Neural cell (in vitro differentiated cells): ENCODE results near the gene EPHA2. TPM values are rescaled to one million over a fixed set of nuclear protein-coding genes. Genes with fewer than 3 reads are reported as not detected.

Experiments
- H2AFZ ChIP-seq: fragments of 200-600, 300-800 bp; sonication (generic), shearing (Covaris generic); 2 replicates; pipeline ENCODE4 v1.6.0; 2014; ENCODE audit warnings: low read depth, mild to moderate bottlenecking, antibody characterized with exemption, low read length, moderate library complexity
- H3F3A ChIP-seq: fragments of 200-600 bp; shearing (Covaris generic); 2 replicates; pipeline ENCODE4 v1.6.1; 2016; ENCODE audit warnings: mild to moderate bottlenecking, moderate library complexity, mixed read lengths, antibody characterized with exemption, low read length; ENCODE audit not compliant: insufficient read depth, poor library complexity, severe bottlenecking
- H3K27ac ChIP-seq: fragments of 200-600, 300-800 bp; sonication (generic), shearing (Covaris generic); 2 replicates; pipeline ENCODE4 v1.5.1; 2014; ENCODE audit warnings: mild to moderate bottlenecking, low read length, moderate library complexity
- H3K27me3 ChIP-seq: fragments of 300-800, 200-600 bp; sonication (generic), shearing (Covaris generic); 2 replicates; pipeline ENCODE4 v1.6.0; 2014; ENCODE audit warnings: mild to moderate bottlenecking, low read depth, low read length, moderate library complexity; ENCODE audit not compliant: insufficient read depth
- H3K36me3 ChIP-seq: fragments of 300-800, 200-600 bp; sonication (generic), shearing (Covaris generic); 2 replicates; pipeline ENCODE4 v1.5.1; 2014; ENCODE audit warnings: mild to moderate bottlenecking, antibody characterized with exemption, low read length, moderate library complexity; ENCODE audit not compliant: insufficient read depth
- H3K4me2 ChIP-seq: fragments of 300-800, 200-600 bp; sonication (generic), shearing (Covaris generic); 2 replicates; pipeline ENCODE4 v1.6.0; 2014; ENCODE audit warnings: mild to moderate bottlenecking, low read length
- H3K4me3 ChIP-seq: fragments of 300-800, 200-600 bp; sonication (generic), shearing (Covaris generic); 2 replicates; pipeline ENCODE4 v1.5.1; 2014; ENCODE audit warnings: mild to moderate bottlenecking, low read length, moderate library complexity
- H3K79me2 ChIP-seq: fragments of 200-600 bp; shearing (Covaris generic); replicated peaks from 2 replicates; pipeline ENCODE4 v1.6.0; 2014; ENCODE audit warnings: mild to moderate bottlenecking, low read length, moderate library complexity; ENCODE audit not compliant: insufficient read depth
- H3K9ac ChIP-seq: fragments of 300-800, 200-600 bp; sonication (generic), shearing (Covaris generic); 2 replicates; pipeline ENCODE4 v1.6.1; 2016; ENCODE audit warnings: mild to moderate bottlenecking, low read length, mixed read lengths
- H3K9me2 ChIP-seq: fragments of 200-600 bp; shearing (Covaris generic); 2 replicates; pipeline ENCODE4 v1.6.1; 2016; ENCODE audit warnings: mild to moderate bottlenecking, low read length, mixed read lengths; ENCODE audit not compliant: insufficient read depth
- H3K9me3 ChIP-seq: fragments of 200-600, 300-800 bp; sonication (generic), shearing (Covaris generic); 2 replicates; pipeline ENCODE4 v1.6.1; 2016; ENCODE audit warnings: mild to moderate bottlenecking, mixed run types, low read length, moderate library complexity, mixed read lengths
- H4K20me1 ChIP-seq: fragments of 200-600 bp; shearing (Covaris generic); 2 replicates; pipeline ENCODE4 v1.6.1; 2016; ENCODE audit warnings: mild to moderate bottlenecking, mixed run types; ENCODE audit not compliant: insufficient read depth
- EP300 ChIP-seq: fragments of 450-650 bp; conservative IDR thresholded peaks from 2 replicates; pipeline ENCODE4 v1.6.1; 2014; ENCODE audit warnings: antibody characterized with exemption, mild to moderate bottlenecking, moderate library complexity; ENCODE audit not compliant: poor library complexity, severe bottlenecking
- EZH2 ChIP-seq: fragments of 200-600, 300-800 bp; shearing (Covaris generic), sonication (generic); IDR thresholded peaks from 2 replicates; pipeline ENCODE4 v1.6.1; 2014; ENCODE audit warnings: antibody characterized with exemption, low read length, borderline replicate concordance, mild to moderate bottlenecking; ENCODE audit not compliant: insufficient read depth, poor library complexity, severe bottlenecking
- MXI1 ChIP-seq: fragments of 450-650 bp; conservative IDR thresholded peaks from 2 replicates; pipeline ENCODE4 v1.6.1; 2014; ENCODE audit warnings: antibody characterized with exemption, mild to moderate bottlenecking; ENCODE audit not compliant: poor library complexity, severe bottlenecking
- POLR2AphosphoS5 ChIP-seq: IDR thresholded peaks from 2 replicates; pipeline ENCODE4 v1.6.1; 2012
- RAD21 ChIP-seq: fragments of 450-650 bp; conservative IDR thresholded peaks from 2 replicates; pipeline ENCODE4 v1.6.1; 2014; ENCODE audit warnings: antibody characterized with exemption, mild to moderate bottlenecking, moderate library complexity
- SMC3 ChIP-seq: fragments of 450-650 bp; conservative IDR thresholded peaks from 2 replicates; pipeline ENCODE4 v1.6.1; 2014; ENCODE audit warnings: antibody characterized with exemption, mild to moderate bottlenecking, moderate library complexity; ENCODE audit not compliant: poor library complexity
- TAF1 ChIP-seq: IDR thresholded peaks from 2 replicates; pipeline ENCODE4 v1.6.1; 2012; ENCODE audit warnings: low read depth
- polyA plus RNA-seq: library from polyadenylated mRNA; depleted of rRNA; stranded (reverse); fragments of >200 nt; gene quantifications from 2 replicates; pipeline ENCODE4 v1.2.3, GENCODE V29; 2014
- TF ChIP-seq, protein P1 (sequence below): fragments of 450-650 bp; IDR thresholded peaks from 2 replicates; pipeline ENCODE4 v1.5.1; 2014; ENCODE audit warnings: antibody characterized with exemption, mild to moderate bottlenecking, moderate library complexity; ENCODE audit not compliant: poor library complexity, severe bottlenecking
- TF ChIP-seq, protein P2 (sequence below): IDR thresholded peaks from 2 replicates; pipeline ENCODE4 v1.6.1; 2012; ENCODE audit warnings: borderline replicate concordance

Gene EPHA2
- polyA plus RNA-seq, 1 donor from 2014 or later: 0.63 TPM

DNA sequence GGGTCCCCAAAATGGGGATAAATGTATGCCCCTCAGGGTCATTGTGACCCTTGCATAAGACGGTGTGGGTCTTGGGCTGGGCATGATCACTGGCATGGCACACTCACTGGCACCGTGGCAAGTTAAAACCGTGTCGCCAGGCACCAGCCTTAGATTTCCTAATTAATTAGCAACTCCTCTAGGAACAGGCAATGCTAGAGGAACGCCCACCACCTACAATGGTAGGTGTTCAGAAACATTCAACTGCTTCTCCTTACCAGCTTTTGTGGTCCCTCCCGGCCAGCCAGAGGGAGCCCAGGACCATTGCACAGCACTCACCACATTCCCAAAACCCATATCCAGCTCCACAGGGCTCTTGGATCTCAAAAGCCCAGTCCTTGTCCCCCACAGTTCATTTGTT is 36.4 kb downstream of the EPHA2 start:
- Histone ChIP-seq H3K4me2 (no peak overlapping the region), H4K20me1 (no peaks in the 10 kb centered on the region), H3K9me2 (no peaks in the 10 kb centered on the region), H3K27me3 (no peaks in the 10 kb centered on the region), H3K9me3 (no peaks in the 10 kb centered on the region), H3F3A (no peaks in the 10 kb centered on the region), H2AFZ (no peak overlapping the region), H3K27ac (no peak overlapping the region), H3K9ac (no peak overlapping the region), H3K79me2 (no peaks in the 10 kb centered on the region), H3K4me3 (no peak overlapping the region), H3K36me3 (no peaks in the 10 kb centered on the region)
- no peak for TF ChIP-seq RAD21
- TF ChIP-seq, protein P1, sequence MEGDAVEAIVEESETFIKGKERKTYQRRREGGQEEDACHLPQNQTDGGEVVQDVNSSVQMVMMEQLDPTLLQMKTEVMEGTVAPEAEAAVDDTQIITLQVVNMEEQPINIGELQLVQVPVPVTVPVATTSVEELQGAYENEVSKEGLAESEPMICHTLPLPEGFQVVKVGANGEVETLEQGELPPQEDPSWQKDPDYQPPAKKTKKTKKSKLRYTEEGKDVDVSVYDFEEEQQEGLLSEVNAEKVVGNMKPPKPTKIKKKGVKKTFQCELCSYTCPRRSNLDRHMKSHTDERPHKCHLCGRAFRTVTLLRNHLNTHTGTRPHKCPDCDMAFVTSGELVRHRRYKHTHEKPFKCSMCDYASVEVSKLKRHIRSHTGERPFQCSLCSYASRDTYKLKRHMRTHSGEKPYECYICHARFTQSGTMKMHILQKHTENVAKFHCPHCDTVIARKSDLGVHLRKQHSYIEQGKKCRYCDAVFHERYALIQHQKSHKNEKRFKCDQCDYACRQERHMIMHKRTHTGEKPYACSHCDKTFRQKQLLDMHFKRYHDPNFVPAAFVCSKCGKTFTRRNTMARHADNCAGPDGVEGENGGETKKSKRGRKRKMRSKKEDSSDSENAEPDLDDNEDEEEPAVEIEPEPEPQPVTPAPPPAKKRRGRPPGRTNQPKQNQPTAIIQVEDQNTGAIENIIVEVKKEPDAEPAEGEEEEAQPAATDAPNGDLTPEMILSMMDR: no peak
- no peak for TF ChIP-seq EZH2
- TF ChIP-seq MXI1: no peak
- TF ChIP-seq POLR2AphosphoS5: no peak
- no peak for TF ChIP-seq EP300
- TF ChIP-seq TAF1: no peak
- TF ChIP-seq, protein P2, sequence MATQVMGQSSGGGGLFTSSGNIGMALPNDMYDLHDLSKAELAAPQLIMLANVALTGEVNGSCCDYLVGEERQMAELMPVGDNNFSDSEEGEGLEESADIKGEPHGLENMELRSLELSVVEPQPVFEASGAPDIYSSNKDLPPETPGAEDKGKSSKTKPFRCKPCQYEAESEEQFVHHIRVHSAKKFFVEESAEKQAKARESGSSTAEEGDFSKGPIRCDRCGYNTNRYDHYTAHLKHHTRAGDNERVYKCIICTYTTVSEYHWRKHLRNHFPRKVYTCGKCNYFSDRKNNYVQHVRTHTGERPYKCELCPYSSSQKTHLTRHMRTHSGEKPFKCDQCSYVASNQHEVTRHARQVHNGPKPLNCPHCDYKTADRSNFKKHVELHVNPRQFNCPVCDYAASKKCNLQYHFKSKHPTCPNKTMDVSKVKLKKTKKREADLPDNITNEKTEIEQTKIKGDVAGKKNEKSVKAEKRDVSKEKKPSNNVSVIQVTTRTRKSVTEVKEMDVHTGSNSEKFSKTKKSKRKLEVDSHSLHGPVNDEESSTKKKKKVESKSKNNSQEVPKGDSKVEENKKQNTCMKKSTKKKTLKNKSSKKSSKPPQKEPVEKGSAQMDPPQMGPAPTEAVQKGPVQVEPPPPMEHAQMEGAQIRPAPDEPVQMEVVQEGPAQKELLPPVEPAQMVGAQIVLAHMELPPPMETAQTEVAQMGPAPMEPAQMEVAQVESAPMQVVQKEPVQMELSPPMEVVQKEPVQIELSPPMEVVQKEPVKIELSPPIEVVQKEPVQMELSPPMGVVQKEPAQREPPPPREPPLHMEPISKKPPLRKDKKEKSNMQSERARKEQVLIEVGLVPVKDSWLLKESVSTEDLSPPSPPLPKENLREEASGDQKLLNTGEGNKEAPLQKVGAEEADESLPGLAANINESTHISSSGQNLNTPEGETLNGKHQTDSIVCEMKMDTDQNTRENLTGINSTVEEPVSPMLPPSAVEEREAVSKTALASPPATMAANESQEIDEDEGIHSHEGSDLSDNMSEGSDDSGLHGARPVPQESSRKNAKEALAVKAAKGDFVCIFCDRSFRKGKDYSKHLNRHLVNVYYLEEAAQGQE: no peak
- TF ChIP-seq SMC3: no peak

DNA sequence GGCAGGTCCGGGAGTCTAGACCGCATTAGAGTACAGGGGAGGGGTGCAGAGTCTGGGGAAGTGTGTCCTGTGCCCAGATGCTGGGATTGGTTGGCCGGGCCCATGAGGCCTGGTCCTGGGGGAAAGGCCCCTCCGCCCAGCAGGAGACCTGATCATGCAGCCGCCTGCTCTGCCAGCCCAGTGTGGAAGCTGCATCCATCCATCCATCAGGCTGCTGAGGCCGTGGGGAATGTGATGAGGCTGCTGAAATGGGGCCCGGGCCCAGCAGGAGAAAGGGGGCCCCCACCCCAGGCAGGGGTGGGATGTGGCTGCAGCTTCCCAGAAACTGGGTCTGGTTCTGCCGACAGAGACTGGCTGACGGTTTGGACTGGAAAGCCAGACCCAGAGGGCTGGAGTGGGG is 37.2 kb downstream of the EPHA2 start:
- Histone ChIP-seq H3K9ac (no peak overlapping the region), H3K4me2 (no peak overlapping the region), H3K27ac (no peak overlapping the region), H4K20me1 (no peaks in the 10 kb centered on the region), H2AFZ (no peak overlapping the region), H3K79me2 (no peaks in the 10 kb centered on the region), H3K4me3 (no peak overlapping the region), H3K27me3 (no peaks in the 10 kb centered on the region), H3K36me3 (no peaks in the 10 kb centered on the region), H3K9me3 (no peaks in the 10 kb centered on the region), H3K9me2 (no peaks in the 10 kb centered on the region), H3F3A (no peaks in the 10 kb centered on the region)
- TF ChIP-seq MXI1 (no peak), POLR2AphosphoS5 (no peak), RAD21 (no peak), TAF1 (no peak), EP300 (no peak), SMC3 (no peak), EZH2 (no peak)
- TF ChIP-seq, protein P2: no peak
- TF ChIP-seq, protein P1: no peak
